CD4-positive, alpha-beta T cell (primary cell): ENCODE measurements around the gene MMP24OS. TPM values are rescaled to one million over a fixed set of nuclear protein-coding genes. Genes with fewer than 3 reads are reported as not detected.

Experiments
- ATAC-seq: fragments of 200-7000 bp; cut with Tn5 transposase; one replicate; pipeline ENCODE4 v1.10.0; 2022; ENCODE audit warnings: mild to moderate bottlenecking; ENCODE audit not compliant: poor library complexity
- CTCF ChIA-PET: fragments of 350-600 bp; sonication (Branson Sonifier 250); formaldehyde crosslinking; loops from one replicate; lab custom pipeline; 2021; ENCODE audit warnings: antibody characterized with exemption, inconsistent platforms; lab: Charles Lee
- POLR2A ChIA-PET: fragments of 350-600 bp; sonication (Branson Sonifier 250); formaldehyde crosslinking; loops from one replicate; lab custom pipeline; 2021; ENCODE audit warnings: antibody characterized with exemption, inconsistent platforms; lab: Charles Lee
- DNase-seq, 14 experiments: peaks; one replicate each; pipeline ENCODE4 v3.0.0-alpha.2; 2013 to 2020; ENCODE audit warnings: mixed read lengths in 2 of 14
- H3K27ac ChIP-seq, 2 donors: one replicate each; pipeline versions ENCODE4 v1.5.1 to v1.7.0; 2013; ENCODE audit warnings: low read length in 2 of 2, low read depth in 1 of 2, mild to moderate bottlenecking in 1 of 2
- H3K27me3 ChIP-seq, 2 experiments: 1 replicate in 1 of 2; 2 replicates in 1 of 2; pipeline versions ENCODE4 v1.6.1 to v1.7.0; 2013; ENCODE audit warnings: low read length in 2 of 2, control low read depth in 1 of 2, mild to moderate bottlenecking in 1 of 2, moderate library complexity in 1 of 2; ENCODE audit not compliant: insufficient read depth in 2 of 2, control insufficient read depth in 1 of 2
- H3K36me3 ChIP-seq: one replicate; pipeline ENCODE4 v1.6.1; 2013; ENCODE audit warnings: low read length, control low read depth; ENCODE audit not compliant: insufficient read depth
- H3K4me1 ChIP-seq: one replicate; pipeline ENCODE4 v1.6.1; 2013; ENCODE audit warnings: low read length, control low read depth; ENCODE audit not compliant: insufficient read depth
- H3K4me3 ChIP-seq: one replicate; pipeline ENCODE4 v1.5.1; 2013; ENCODE audit warnings: mild to moderate bottlenecking, low read length, moderate library complexity
- H3K9me3 ChIP-seq, 2 experiments: 1 replicate in 1 of 2; 2 replicates in 1 of 2; pipeline versions ENCODE4 v1.6.1 to v1.7.0; 2013; ENCODE audit warnings: low read length in 2 of 2, mild to moderate bottlenecking in 2 of 2, control low read depth in 1 of 2, moderate library complexity in 1 of 2; ENCODE audit not compliant: control insufficient read depth in 1 of 2, insufficient read depth in 1 of 2
- H3K27ac Mint-ChIP-seq: one replicate; pipeline ENCODE4 v1.8.0; 2020; ENCODE audit warnings: mixed read lengths
- H3K27me3 Mint-ChIP-seq: one replicate; pipeline ENCODE4 v1.8.0; 2021; ENCODE audit warnings: mixed read lengths
- H3K36me3 Mint-ChIP-seq: one replicate; pipeline ENCODE4 v1.8.0; 2021; ENCODE audit warnings: low read depth, mixed read lengths
- H3K4me1 Mint-ChIP-seq: one replicate; pipeline ENCODE4 v1.8.0; 2021; ENCODE audit warnings: low read depth, mixed read lengths
- H3K4me3 Mint-ChIP-seq: one replicate; pipeline ENCODE4 v1.8.0; 2020; ENCODE audit warnings: mild to moderate bottlenecking, mixed read lengths
- H3K9me3 Mint-ChIP-seq: one replicate; pipeline ENCODE4 v1.8.0; 2020; ENCODE audit warnings: mixed read lengths
- CTCF ChIP-seq: fragments of 200-600 bp; IDR thresholded peaks from one replicate; pipeline ENCODE4 v1.8.0; 2022; ENCODE audit warnings: antibody characterized with exemption, mild to moderate bottlenecking
- intact Hi-C, 2 experiments: fragments of 100-400 bp; cut with DNase I in 1 of 2; cut with micrococcal nuclease in 1 of 2; formaldehyde crosslinking; loops; one replicate each; pipeline versions ENCODE4 v1.15.1 to v1.9.0; 2023 to 2025; cut with DNase I, micrococcal nuclease
- total RNA-seq, 174 experiments: library from RNA in 2 of 174; stranded (reverse) in 2 of 174; gene quantifications; one replicate each; pipeline ENCODE4 v1.2.3 and lab custom pipeline; 2021 to 2026

Gene MMP24OS
- total RNA-seq, 2 experiments from 2014 or later, result 71.8 to 74.8 TPM

- no peak for DNase-seq
- ChIA-PET CTCF (no interaction called here), POLR2A (interaction anchor here (0.6 kb wide), 1 partner anchor 260 kb away, joined by 3 read pairs; no protein-coding TSS in a partner anchor)
- Histone ChIP-seq H3K27ac (no peak overlapping the region), H3K36me3 (peaks cover 2% of the 10 kb centered on the region), H3K4me3 (no peak overlapping the region), H3K4me1 (peaks cover 30% of the 10 kb centered on the region), H3K27me3 (no peaks in the 10 kb centered on the region), H3K9me3 (no peaks in the 10 kb centered on the region)
- Mint-ChIP-seq H3K27me3 (no peaks in the 10 kb centered on the region), H3K27ac (no peak overlapping the region), H3K36me3 (no peaks in the 10 kb centered on the region), H3K9me3 (no peaks in the 10 kb centered on the region), H3K4me3 (no peak overlapping the region), H3K4me1 (peaks cover 19% of the 10 kb centered on the region)
- ATAC-seq, result no peak
- intact Hi-C loops, result no loop called here
- TF ChIP-seq CTCF, result no peak
Measured at GRCh38 chr20:35248641-35249475, 29.1 kb downstream of the MMP24OS start.

GRCh38 chr20:35246723-35247122 lies 31.2 kb downstream of the MMP24OS start:
- DNase-seq (no peak), ATAC-seq (no peak)
- intact Hi-C loops, result no loop called here
- TF ChIP-seq CTCF, result no peak
- no peak overlapping the region for H3K4me3 ChIP-seq
- H3K27ac Mint-ChIP-seq, result no peak overlapping the region
- no peak overlapping the region for H3K4me3 Mint-ChIP-seq
- no peaks in the 10 kb centered on the region for H3K27me3 Mint-ChIP-seq
- H3K4me1 Mint-ChIP-seq, result peaks cover 10% of the 10 kb centered on the region
- ChIA-PET POLR2A (no interaction called here), CTCF (no interaction called here)
- H3K9me3 ChIP-seq, result no peaks in the 10 kb centered on the region
- H3K4me1 ChIP-seq, result peaks cover 17% of the 10 kb centered on the region
- H3K9me3 Mint-ChIP-seq, result no peaks in the 10 kb centered on the region
- H3K36me3 ChIP-seq, result peaks cover 2% of the 10 kb centered on the region
- no peak overlapping the region for H3K27ac ChIP-seq
- H3K36me3 Mint-ChIP-seq, result no peaks in the 10 kb centered on the region
- no peaks in the 10 kb centered on the region for H3K27me3 ChIP-seq

GRCh38 chr20:35243986-35244385 lies 33.9 kb downstream of the MMP24OS start:
- peaks cover 2% of the 10 kb centered on the region for H3K36me3 ChIP-seq
- no peak overlapping the region for H3K4me3 ChIP-seq
- no peak for TF ChIP-seq CTCF
- ATAC-seq, result no peak
- CTCF ChIA-PET, result no interaction called here
- intact Hi-C loops, result no loop called here
- no peaks in the 10 kb centered on the region for H3K9me3 ChIP-seq
- no peaks in the 10 kb centered on the region for H3K36me3 Mint-ChIP-seq
- H3K27me3 Mint-ChIP-seq, result no peaks in the 10 kb centered on the region
- no peaks in the 10 kb centered on the region for H3K27me3 ChIP-seq
- POLR2A ChIA-PET, result no interaction called here
- H3K4me3 Mint-ChIP-seq, result no peak overlapping the region
- no peaks in the 10 kb centered on the region for H3K9me3 Mint-ChIP-seq
- H3K27ac ChIP-seq, result no peak overlapping the region
- no peaks in the 10 kb centered on the region for H3K4me1 ChIP-seq
- no peaks in the 10 kb centered on the region for H3K4me1 Mint-ChIP-seq
- H3K27ac Mint-ChIP-seq, result no peak overlapping the region
- no peak for DNase-seq
